ENCODE data around the gene BATF.
"Not testable (repeated sequence)": the region's sequence is repeated elsewhere in the genome, so short reads cannot be mapped to it uniquely, and the experiment has no call there.

BATF gene, protein sequence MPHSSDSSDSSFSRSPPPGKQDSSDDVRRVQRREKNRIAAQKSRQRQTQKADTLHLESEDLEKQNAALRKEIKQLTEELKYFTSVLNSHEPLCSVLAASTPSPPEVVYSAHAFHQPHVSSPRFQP

DNA sequence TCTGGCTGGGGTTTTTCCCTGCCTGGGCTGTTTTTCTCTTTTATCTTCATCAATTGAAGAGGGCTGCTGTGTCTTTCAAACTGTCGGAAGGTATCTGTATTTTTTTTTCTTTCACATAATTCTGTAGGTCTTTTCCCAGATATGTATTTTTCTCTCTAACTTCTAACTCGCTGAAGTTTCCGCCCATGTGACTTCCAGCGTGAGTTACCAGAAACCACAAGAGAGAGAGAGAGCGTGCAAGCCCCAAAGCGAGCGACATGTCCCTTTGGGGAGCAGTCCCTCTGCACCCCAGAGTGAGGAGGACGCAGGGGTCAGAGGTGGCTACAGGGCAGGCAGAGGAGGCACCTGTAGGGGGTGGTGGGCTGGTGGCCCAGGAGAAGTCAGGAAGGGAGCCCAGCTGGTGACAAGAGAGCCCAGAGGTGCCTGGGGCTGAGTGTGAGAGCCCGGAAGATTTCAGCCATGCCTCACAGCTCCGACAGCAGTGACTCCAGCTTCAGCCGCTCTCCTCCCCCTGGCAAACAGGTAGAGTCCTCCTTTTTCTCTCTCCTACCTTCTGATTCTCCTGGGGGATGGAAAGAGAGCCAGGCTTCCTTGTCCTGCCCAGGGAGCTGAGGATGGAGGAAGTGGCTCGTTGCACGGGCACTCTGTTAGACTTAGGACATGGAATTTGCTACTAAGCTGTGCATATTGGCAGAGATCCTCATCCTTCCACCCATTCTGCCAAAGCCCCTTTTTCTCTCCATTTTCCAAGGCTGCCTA lies at the start of gene BATF:
BATF (plus strand) TSS at position 246 of the 759 bp plus-strand sequence; CDS start at position 460, 214 bp downstream.
- DNase-seq, result no peak

DNA sequence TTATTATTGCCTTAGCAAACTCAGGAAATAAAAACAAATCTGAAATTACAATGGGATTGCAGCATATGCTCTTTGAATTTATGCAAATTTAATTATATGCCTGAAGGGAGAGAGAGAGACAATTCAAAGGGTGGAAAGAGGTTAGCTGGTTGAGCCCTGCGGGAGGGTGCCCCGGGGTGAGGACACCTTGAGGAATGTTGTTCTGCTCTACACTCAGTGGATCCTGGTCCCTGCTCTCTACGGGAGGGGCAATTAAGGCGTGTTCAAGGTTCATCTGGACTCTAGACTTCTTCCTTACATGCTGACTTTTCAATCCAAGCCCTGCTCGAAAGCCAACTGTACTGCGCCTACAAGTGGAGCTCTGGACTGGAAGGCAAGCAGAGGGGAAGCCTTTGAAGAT lies 48.1 kb upstream of the BATF start:
- DNase-seq, result not testable (repeated sequence)

- DNase-seq, result peak; percentile 63
Measured at GRCh38 chr14:75476274-75476995, 45.8 kb upstream of the BATF start.

DNA sequence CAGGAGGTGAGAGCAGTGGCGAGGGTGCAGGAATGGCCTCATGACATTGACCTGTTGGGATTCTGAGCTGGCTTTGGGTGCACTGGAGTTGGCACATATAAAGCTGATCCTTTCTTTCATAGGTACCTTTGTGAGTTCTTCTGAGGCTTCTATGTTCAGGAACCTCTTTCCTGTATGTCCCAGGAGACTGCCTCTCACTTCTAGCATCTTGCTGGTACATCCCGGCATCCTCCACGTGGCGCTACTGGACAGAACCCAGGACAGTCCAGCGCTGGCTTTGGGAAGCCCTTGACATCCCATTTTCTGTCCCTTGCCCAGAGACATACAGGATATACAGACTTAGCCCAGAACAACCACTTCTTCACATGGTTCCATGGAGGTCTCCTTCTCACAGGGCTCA lies 44.4 kb upstream of the BATF start:
- DNase-seq, result no peak

DNA sequence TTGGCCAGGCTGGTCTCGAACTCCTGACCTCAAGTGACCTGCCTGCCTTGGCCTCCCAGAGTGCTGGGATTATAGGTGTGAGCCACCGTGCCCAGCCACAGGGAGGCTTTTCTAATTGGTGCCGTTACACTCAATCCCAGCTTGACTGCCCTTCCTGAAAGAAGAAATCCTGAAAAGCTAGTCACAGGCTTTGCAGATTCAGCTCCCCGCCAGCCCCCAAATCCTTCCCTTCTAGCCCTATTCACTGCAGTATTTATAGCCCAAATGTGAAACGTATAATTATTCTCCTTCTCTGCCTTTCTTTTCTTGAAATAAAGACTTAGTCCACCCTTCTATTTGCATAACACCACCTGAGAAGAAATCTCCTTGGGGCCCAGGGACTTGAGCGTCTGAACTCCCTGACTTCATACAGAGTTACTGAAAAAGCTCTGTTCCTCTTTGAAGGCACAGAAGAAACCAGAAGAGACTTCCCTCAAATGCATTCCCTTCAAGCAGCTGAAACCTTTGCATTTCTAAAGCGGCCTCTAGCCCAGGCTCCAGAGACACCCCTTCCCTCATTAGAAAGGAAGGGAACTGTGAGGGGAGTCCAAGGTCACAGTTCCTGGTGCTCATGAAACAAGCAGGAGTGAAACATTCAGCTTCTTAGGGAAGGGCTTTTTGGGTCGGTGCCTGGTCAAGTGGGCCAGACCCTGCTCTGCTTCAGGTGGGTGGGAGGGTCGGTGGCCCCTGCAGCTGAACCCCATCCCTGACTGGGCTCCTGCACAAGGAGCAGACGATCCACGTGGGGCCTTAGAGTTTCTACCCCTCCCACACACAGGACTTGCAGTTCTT lies 42.3 kb upstream of the BATF start:
- peak; percentile 41 for DNase-seq

DNA sequence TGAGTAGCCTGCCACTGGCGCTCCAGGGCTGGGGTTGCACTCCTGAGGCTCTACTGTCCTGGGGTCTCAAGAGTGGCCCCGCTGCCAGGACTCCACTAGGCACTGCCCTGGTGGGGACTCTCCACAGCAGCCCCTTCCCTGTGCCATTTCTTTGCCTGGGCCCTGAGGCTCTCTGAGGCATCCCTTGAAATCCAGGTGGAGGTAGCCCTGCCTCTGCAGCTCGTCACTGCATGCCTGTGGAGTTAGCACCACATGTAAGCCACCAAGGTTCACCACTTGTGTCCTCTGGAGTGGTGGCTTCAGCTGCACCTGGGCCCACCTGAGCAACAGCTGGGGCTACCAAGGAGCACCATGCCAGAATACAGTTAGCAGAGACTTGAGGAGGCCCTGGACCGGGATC lies 39.9 kb upstream of the BATF start:
- no peak for DNase-seq

- DNase-seq, result no peak
Measured at GRCh38 chr14:75484711-75485429, 37.4 kb upstream of the BATF start.

- no peak for DNase-seq
Measured at GRCh38 chr14:75486318-75486717, 36.0 kb upstream of the BATF start.

GRCh38 chr14:75487155-75487671 lies 35.1 kb upstream of the BATF start:
- DNase-seq, result no peak

- DNase-seq, result no peak
Measured at GRCh38 chr14:75489480-75489837, 32.8 kb upstream of the BATF start.

DNA sequence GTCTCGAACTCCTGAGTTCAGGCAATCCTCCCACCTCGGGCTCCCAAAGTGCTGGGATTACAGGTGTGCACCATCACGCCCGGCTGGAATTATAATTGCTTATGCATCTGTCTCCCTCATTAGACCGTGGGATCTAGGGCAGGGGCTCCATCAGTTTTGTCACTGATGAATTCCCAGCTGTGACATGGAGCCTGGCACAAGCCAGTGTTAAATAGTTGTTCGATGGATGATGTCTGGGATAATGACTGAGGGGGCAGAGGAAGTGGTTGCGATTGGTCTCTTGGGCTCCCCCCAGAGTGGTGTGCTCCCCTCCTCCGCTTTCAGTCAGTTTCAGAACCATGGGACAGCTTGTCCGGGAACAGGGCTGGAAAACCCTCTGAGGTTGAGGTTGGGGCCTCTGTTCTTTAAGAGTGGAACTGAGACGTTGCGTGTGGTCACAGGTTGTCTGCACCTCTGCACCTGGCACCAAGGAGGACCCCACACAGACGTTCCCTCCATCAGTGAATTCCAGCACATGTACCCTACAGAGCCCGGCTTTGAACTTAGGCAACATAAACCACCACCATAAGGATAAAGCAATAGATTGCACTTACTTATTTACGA lies 30.8 kb upstream of the BATF start:
- no peak for DNase-seq

- no peak for DNase-seq
Measured at GRCh38 chr14:75492832-75493591, 29.3 kb upstream of the BATF start.

DNA sequence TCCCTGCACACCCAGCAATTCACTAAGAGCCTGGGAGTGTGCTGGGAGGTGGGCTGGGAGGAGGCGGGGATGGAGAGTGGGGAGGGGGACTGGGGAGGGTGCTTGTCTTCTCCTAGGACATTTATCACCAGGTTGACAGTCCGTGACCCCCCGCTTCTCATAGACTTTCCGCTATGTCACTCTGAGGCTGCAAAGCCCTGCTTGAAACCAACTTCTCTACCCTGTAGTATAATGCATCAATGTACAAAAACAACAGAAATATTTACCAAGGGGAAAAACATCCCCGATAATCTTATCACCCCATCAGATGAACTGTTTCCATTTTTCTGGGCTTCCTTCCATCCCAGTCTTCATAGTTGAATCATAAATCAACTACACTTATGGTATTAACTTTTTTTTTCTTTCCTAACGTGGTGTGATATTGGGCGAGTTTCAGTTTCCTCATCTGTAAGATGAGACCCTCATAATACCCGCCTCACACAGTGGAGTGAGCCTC lies 28.6 kb upstream of the BATF start:
- DNase-seq, result no peak

- DNase-seq, result no peak
Measured at GRCh38 chr14:75494896-75495295, 27.4 kb upstream of the BATF start.

DNA sequence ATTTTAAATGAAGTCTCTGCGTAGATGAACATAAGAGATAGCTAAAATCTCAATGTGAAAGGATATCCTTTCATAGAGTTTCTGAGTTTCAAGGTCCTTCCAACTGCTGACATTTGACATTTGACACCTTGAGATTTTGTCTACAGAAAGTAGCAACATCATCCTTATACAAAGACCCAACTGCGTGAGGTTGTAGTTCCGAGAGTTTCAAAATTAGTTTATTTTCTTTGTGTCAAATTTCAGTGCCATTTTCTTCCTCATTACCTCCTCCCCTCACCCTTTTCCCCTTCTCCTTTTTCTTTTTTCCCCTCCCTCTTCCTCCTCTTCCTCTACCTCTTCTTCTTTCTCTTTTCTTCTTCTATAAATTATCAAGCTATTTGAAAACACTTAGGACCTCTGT lies 26.9 kb upstream of the BATF start:
- DNase-seq, result no peak

- no peak for DNase-seq
Measured at GRCh38 chr14:75495882-75496281, 26.4 kb upstream of the BATF start.

DNA sequence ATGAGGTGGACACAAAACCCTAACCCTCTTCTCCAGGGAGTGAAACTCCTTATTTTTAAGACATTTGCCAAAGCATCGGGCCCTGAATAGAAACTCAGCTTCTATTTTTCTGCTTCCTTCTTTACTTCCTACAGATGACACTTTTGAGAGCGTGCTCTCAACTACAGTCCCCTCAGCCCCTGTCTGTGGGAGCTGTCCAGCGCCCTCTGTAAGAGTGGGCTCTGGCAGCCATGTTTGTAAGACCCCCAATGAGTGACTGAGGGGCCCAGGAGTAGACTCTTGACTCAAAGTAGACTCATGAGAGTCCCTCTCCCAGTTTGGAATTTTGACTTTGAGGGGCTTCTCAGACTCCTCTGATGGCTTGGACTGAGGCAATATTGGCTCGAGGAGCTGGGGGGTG lies 25.5 kb upstream of the BATF start:
- no peak for DNase-seq

GRCh38 chr14:75497191-75497590 lies 25.1 kb upstream of the BATF start:
- DNase-seq, result no peak

DNA sequence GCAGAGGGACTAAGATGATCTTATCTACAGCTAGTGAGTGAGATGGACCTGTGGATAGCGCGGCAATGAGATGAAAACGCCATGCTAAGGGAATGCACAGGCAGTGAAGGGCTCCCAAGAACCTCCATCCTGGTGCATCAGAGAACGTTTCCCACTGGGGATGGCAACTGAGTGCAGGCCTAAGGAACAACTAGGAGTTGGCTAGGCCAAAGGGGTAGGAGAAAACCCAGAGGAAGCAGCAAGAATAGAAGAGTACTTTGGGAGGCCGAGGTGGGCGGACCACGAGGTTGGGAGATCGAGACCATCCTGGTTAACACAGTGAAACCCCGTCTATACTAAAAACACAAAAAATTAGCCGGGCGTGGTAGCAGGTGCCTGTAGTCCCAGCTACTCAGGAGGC lies 24.6 kb upstream of the BATF start:
- no peak for DNase-seq

GRCh38 chr14:75499084-75499875 lies 23.0 kb upstream of the BATF start:
- DNase-seq, result peak; percentile 43
